ENCODE results near the gene HS6ST3.
"Not testable (repeated sequence)": the region's sequence is repeated elsewhere in the genome, so short reads cannot be mapped to it uniquely, and the experiment has no call there.

Gene HS6ST3

DNA sequence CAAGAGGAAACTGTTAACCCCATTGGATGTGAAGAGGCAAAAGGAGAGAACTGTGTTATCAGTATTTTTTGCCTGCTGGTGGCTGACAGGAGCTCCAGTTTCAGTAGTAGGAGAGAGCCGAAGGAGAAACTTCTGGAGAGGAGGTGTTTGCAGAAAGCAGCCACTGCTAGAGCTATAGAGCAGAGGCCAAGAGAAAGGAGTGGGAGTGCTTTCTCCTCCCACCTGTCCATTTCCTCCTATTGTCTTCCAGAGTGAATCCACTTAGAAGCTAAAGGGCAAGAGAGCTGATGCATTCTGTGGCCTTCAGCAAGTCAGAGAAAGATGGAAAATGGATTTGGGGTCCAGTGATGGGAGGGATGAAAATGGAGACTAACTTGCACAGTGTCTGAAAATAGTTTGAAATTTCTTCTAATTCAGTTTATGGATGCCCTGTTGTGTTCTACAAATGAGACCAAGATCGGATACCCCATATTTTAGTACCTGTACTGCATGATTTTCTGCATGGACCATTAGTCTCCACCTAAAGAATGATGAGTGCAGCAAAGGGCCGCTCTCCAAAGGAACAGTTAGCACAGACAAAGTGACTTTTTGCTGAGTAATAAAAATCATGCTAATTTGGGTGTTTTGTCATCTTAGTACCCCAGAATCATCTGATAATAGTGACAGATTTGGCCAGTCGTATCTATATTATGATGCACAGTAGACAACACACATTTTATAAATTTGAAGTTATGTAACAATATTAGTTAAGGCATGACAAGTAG, 10.7 kb downstream of the HS6ST3 start:
- Histone ChIP-seq H3K27me3 (ENCODE audit: control insufficient read depth, low read length) (no peaks in the 10 kb centered on the region), H3F3A (ENCODE audit: control insufficient read depth, insufficient read depth) (no peaks in the 10 kb centered on the region), H3K27ac (ENCODE audit: low read depth, low read length) (no peak overlapping the region), H3K9me3 (ENCODE audit: control insufficient read depth, insufficient read depth, low read length) (no peaks in the 10 kb centered on the region), H3K4me1 (ENCODE audit: control insufficient read depth, low read length) (no peaks in the 10 kb centered on the region), H4K20me1 (ENCODE audit: control insufficient read depth, insufficient read depth, low read depth, low read length) (no peaks in the 10 kb centered on the region), H3K36me3 (ENCODE audit: control insufficient read depth, low read length) (no peaks in the 10 kb centered on the region), H3K4me3 (ENCODE audit: low read length) (no peak overlapping the region), H3K9me2 (replicated peaks; ENCODE audit: control insufficient read depth, low read length) (no peaks in the 10 kb centered on the region), H3K4me2 (ENCODE audit: low read length) (no peak overlapping the region), H3K79me2 (ENCODE audit: control insufficient read depth, low read length) (no peaks in the 10 kb centered on the region)
- TF ChIP-seq EZH2phosphoT487 (IDR thresholded peaks at IDR 0.05; ENCODE audit: borderline replicate concordance, low read length): no peak
- TF ChIP-seq, protein P1, sequence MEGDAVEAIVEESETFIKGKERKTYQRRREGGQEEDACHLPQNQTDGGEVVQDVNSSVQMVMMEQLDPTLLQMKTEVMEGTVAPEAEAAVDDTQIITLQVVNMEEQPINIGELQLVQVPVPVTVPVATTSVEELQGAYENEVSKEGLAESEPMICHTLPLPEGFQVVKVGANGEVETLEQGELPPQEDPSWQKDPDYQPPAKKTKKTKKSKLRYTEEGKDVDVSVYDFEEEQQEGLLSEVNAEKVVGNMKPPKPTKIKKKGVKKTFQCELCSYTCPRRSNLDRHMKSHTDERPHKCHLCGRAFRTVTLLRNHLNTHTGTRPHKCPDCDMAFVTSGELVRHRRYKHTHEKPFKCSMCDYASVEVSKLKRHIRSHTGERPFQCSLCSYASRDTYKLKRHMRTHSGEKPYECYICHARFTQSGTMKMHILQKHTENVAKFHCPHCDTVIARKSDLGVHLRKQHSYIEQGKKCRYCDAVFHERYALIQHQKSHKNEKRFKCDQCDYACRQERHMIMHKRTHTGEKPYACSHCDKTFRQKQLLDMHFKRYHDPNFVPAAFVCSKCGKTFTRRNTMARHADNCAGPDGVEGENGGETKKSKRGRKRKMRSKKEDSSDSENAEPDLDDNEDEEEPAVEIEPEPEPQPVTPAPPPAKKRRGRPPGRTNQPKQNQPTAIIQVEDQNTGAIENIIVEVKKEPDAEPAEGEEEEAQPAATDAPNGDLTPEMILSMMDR (IDR thresholded peaks at IDR 0.05; ENCODE audit: low read depth, low read length, poor library complexity, severe bottlenecking): no peak

DNA sequence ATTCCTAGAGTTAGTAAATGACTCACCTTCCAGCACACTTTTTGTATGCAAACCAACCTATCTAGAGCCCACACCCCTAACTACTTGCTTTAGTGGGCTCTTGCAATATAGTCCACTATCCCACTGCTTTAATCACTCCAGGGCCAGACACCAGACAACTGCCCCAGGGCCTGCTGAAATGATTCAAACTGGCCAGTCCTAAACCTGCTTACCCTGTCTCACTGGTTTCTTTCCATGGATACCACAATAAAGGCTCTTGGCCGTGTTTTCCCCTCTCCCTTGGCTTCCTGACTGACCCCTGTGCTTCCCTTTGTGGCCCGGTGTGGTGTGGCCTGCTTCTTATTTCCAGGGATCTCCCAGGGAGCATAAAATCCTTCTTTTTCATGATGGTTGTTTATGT, 14.6 kb downstream of the HS6ST3 start:
- Histone ChIP-seq H3K9me3 (ENCODE audit: control insufficient read depth, insufficient read depth, low read length) (no peaks in the 10 kb centered on the region), H3K4me2 (ENCODE audit: low read length) (no peak overlapping the region), H4K20me1 (ENCODE audit: control insufficient read depth, insufficient read depth, low read depth, low read length) (no peaks in the 10 kb centered on the region), H3F3A (ENCODE audit: control insufficient read depth, insufficient read depth) (no peaks in the 10 kb centered on the region), H3K79me2 (ENCODE audit: control insufficient read depth, low read length) (no peaks in the 10 kb centered on the region), H3K27ac (ENCODE audit: low read depth, low read length) (no peak overlapping the region), H3K27me3 (ENCODE audit: control insufficient read depth, low read length) (no peaks in the 10 kb centered on the region; the same call in 1 of the 2 replicates), H3K4me3 (ENCODE audit: low read length) (no peak overlapping the region), H3K9me2 (replicated peaks; ENCODE audit: control insufficient read depth, low read length) (no peaks in the 10 kb centered on the region), H3K36me3 (ENCODE audit: control insufficient read depth, low read length) (no peaks in the 10 kb centered on the region), H3K4me1 (ENCODE audit: control insufficient read depth, low read length) (no peaks in the 10 kb centered on the region)
- TF ChIP-seq, protein P1 (IDR thresholded peaks at IDR 0.05; ENCODE audit: low read depth, low read length, poor library complexity, severe bottlenecking): no peak
- no peak for TF ChIP-seq EZH2phosphoT487 (IDR thresholded peaks at IDR 0.05; ENCODE audit: borderline replicate concordance, low read length)

GRCh38 chr13:96108072-96108471, 18.2 kb downstream of the HS6ST3 start:
- not testable (repeated sequence) for H3K4me2 ChIP-seq (ENCODE audit: low read length); H3K9me3 ChIP-seq (ENCODE audit: control insufficient read depth, insufficient read depth, low read length); H3K27me3 ChIP-seq (ENCODE audit: control insufficient read depth, low read length); H3K79me2 ChIP-seq (ENCODE audit: control insufficient read depth, low read length); H3F3A ChIP-seq (ENCODE audit: control insufficient read depth, insufficient read depth); H3K4me3 ChIP-seq (ENCODE audit: low read length); H3K4me1 ChIP-seq (ENCODE audit: control insufficient read depth, low read length); H3K27ac ChIP-seq (ENCODE audit: low read depth, low read length); H3K9me2 ChIP-seq (replicated peaks; ENCODE audit: control insufficient read depth, low read length); H3K36me3 ChIP-seq (ENCODE audit: control insufficient read depth, low read length); H4K20me1 ChIP-seq (ENCODE audit: control insufficient read depth, insufficient read depth, low read depth, low read length)

DNA sequence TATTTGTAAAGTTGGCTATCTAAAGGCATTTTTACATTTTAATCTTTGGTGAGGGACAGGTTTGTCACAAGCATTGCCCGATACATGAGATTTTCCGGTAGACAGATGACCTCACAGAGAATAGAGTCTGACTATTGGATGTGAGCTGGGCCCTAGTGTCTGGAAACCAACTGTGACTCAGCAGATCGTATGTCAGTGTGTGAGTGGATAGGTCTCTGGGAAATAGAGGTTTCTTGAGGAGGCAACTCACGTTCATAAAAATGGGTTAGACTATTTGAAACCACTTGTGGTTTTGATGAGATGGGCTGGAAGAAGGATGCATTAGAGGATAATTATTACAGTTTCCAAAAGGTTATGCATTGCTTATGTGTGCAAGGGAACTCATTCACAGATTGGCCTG, 19.2 kb downstream of the HS6ST3 start:
- Histone ChIP-seq H3K4me2 (ENCODE audit: low read length) (no peak overlapping the region), H3K27me3 (ENCODE audit: control insufficient read depth, low read length) (no peaks in the 10 kb centered on the region; the same call in 1 of the 2 replicates)
- TF ChIP-seq EZH2phosphoT487 (IDR thresholded peaks at IDR 0.05; ENCODE audit: borderline replicate concordance, low read length): no peak
- TF ChIP-seq, protein P1 (IDR thresholded peaks at IDR 0.05; ENCODE audit: low read depth, low read length, poor library complexity, severe bottlenecking): no peak

More for the DNA sequence above, 19.2 kb downstream of the HS6ST3 start:
- no peak overlapping the region for H3K4me3 ChIP-seq (ENCODE audit: low read length)
- H3F3A ChIP-seq (ENCODE audit: control insufficient read depth, insufficient read depth): no peaks in the 10 kb centered on the region
- no peaks in the 10 kb centered on the region for H3K9me2 ChIP-seq (replicated peaks; ENCODE audit: control insufficient read depth, low read length)
- H4K20me1 ChIP-seq (ENCODE audit: control insufficient read depth, insufficient read depth, low read depth, low read length): no peaks in the 10 kb centered on the region
- no peaks in the 10 kb centered on the region for H3K36me3 ChIP-seq (ENCODE audit: control insufficient read depth, low read length)
- H3K9me3 ChIP-seq (ENCODE audit: control insufficient read depth, insufficient read depth, low read length): no peaks in the 10 kb centered on the region
- no peak overlapping the region for H3K27ac ChIP-seq (ENCODE audit: low read depth, low read length)
- no peaks in the 10 kb centered on the region for H3K4me1 ChIP-seq (ENCODE audit: control insufficient read depth, low read length)
- no peaks in the 10 kb centered on the region for H3K79me2 ChIP-seq (ENCODE audit: control insufficient read depth, low read length)

All from DOHH2 (cell line).